Putamen (tissue), 1 donor: ENCODE data around the gene CLEC19A.

ENCODE experiments used
- DNase-seq: peaks from one replicate; pipeline ENCODE4 v3.0.0-alpha.2; 2016; ENCODE audit warnings: low spot score

The CLEC19A gene

GRCh38 chr16:19285431-19285830 is at the start of gene CLEC19A:
TSS of gene CLEC19A (plus strand) at chr16:19285731. CDS start at chr16:19285852, 121 bp downstream.
- DNase-seq = no peak

- DNase-seq = no peak
These were observed 49.6 kb upstream of the CLEC19A start for GRCh38 chr16:19235886-19236285.

GRCh38 chr16:19236561-19237209 is 48.8 kb upstream of the CLEC19A start:
- no peak for DNase-seq

GRCh38 chr16:19238406-19238805 is 47.1 kb upstream of the CLEC19A start:
- no peak for DNase-seq

GRCh38 chr16:19239511-19240155 is 45.9 kb upstream of the CLEC19A start:
- DNase-seq = no peak

GRCh38 chr16:19240494-19240893 is 45.0 kb upstream of the CLEC19A start:
- no peak for DNase-seq

GRCh38 chr16:19241512-19241911 is 44.0 kb upstream of the CLEC19A start:
- DNase-seq = no peak

- DNase-seq = no peak
These were observed 43.3 kb upstream of the CLEC19A start for GRCh38 chr16:19242186-19242585.

- DNase-seq = no peak
These were observed 42.5 kb upstream of the CLEC19A start for GRCh38 chr16:19242987-19243575.

- no peak for DNase-seq
These were observed 40.1 kb upstream of the CLEC19A start for GRCh38 chr16:19245326-19245925.

GRCh38 chr16:19252904-19253303 is 32.6 kb upstream of the CLEC19A start:
- DNase-seq = no peak

GRCh38 chr16:19254611-19255010 is 30.9 kb upstream of the CLEC19A start:
- no peak for DNase-seq

GRCh38 chr16:19264123-19264673 is 21.3 kb upstream of the CLEC19A start:
- no peak for DNase-seq

GRCh38 chr16:19265380-19265930 is 20.1 kb upstream of the CLEC19A start:
- DNase-seq = peak; percentile 7

- DNase-seq = no peak
These were observed 18.8 kb upstream of the CLEC19A start for GRCh38 chr16:19266774-19267173.

- no peak for DNase-seq
These were observed 16.4 kb upstream of the CLEC19A start for GRCh38 chr16:19269098-19269497.

GRCh38 chr16:19274165-19274797 is 11.2 kb upstream of the CLEC19A start:
- no peak for DNase-seq

GRCh38 chr16:19278403-19278802 is 7.1 kb upstream of the CLEC19A start:
- no peak for DNase-seq

- DNase-seq = no peak
These were observed 4.3 kb upstream of the CLEC19A start for GRCh38 chr16:19281246-19281645.

- no peak for DNase-seq
These were observed 3.4 kb upstream of the CLEC19A start for GRCh38 chr16:19282101-19282500.

GRCh38 chr16:19283637-19284036 is 1.9 kb upstream of the CLEC19A start:
- no peak for DNase-seq

GRCh38 chr16:19284207-19284606 is 1.3 kb upstream of the CLEC19A start:
- peak; percentile 73 for DNase-seq
